Naive thymus-derived CD4-positive, alpha-beta T cell (primary cell): ENCODE results near the gene KIAA0825. TPM values are rescaled to one million over a fixed set of nuclear protein-coding genes. Genes with fewer than 3 reads are reported as not detected.

Source experiments
- ATAC-seq: fragments of 150-1000 bp; cut with Tn5 transposase; 2 replicates; pipeline ENCODE4 v1.10.0; 2021; ENCODE audit warnings: mild to moderate bottlenecking, moderate library complexity
- CTCF ChIA-PET: fragments of 350-600 bp; sonication (Branson Sonifier 250); formaldehyde crosslinking; loops from one replicate; lab custom pipeline; 2021; ENCODE audit warnings: antibody characterized with exemption; lab: Charles Lee
- POLR2A ChIA-PET: fragments of 350-600 bp; sonication (Branson Sonifier 250); formaldehyde crosslinking; loops from one replicate; lab custom pipeline; 2021; ENCODE audit warnings: antibody characterized with exemption, inconsistent platforms; lab: Charles Lee
- DNase-seq, 9 donors: peaks; one replicate each; pipeline versions ENCODE4 v3.0.0 to v3.0.0-alpha.2; 2020 to 2022; ENCODE audit warnings: mixed read lengths in 1 of 9
- H3K27ac ChIP-seq: one replicate; pipeline ENCODE4 v1.7.0; 2013; ENCODE audit warnings: mild to moderate bottlenecking, low read depth, low read length, moderate library complexity
- H3K27me3 ChIP-seq, 2 donors: one replicate each; pipeline ENCODE4 v1.7.0; 2013; ENCODE audit warnings: low read length in 2 of 2, mild to moderate bottlenecking in 2 of 2, moderate library complexity in 2 of 2; ENCODE audit not compliant: control insufficient read depth in 2 of 2, insufficient read depth in 2 of 2
- H3K36me3 ChIP-seq, 3 experiments: 1 replicate in 2 of 3; 2 replicates in 1 of 3; pipeline ENCODE4 v1.7.0; 2013; ENCODE audit warnings: low read length in 3 of 3, mild to moderate bottlenecking in 3 of 3, moderate library complexity in 1 of 3; ENCODE audit not compliant: insufficient read depth in 3 of 3, control insufficient read depth in 2 of 3
- H3K4me1 ChIP-seq, 2 donors: one replicate each; pipeline ENCODE4 v1.7.0; 2013; ENCODE audit warnings: low read length in 2 of 2, mild to moderate bottlenecking in 2 of 2, moderate library complexity in 1 of 2; ENCODE audit not compliant: control insufficient read depth in 2 of 2, insufficient read depth in 2 of 2
- H3K4me3 ChIP-seq: 2 replicates; pipeline ENCODE4 v1.7.0; 2013; ENCODE audit warnings: mild to moderate bottlenecking, low read length
- H3K9me3 ChIP-seq, 3 experiments: 1 replicate in 2 of 3; 2 replicates in 1 of 3; pipeline ENCODE4 v1.7.0; 2013; ENCODE audit warnings: low read length in 3 of 3; ENCODE audit not compliant: control insufficient read depth in 2 of 3
- H3K27ac Mint-ChIP-seq, 9 donors: one replicate each; pipeline ENCODE4 v1.8.0; 2020 to 2022; ENCODE audit warnings: mixed read lengths in 9 of 9, mild to moderate bottlenecking in 8 of 9, moderate library complexity in 5 of 9, inconsistent platforms in 2 of 9
- H3K27me3 Mint-ChIP-seq, 5 donors: one replicate each; pipeline ENCODE4 v1.8.0; 2021 to 2022; ENCODE audit warnings: mixed read lengths in 5 of 5, mild to moderate bottlenecking in 1 of 5
- H3K36me3 Mint-ChIP-seq, 5 donors: one replicate each; pipeline ENCODE4 v1.8.0; 2020 to 2022; ENCODE audit warnings: mixed read lengths in 5 of 5, mild to moderate bottlenecking in 3 of 5, inconsistent platforms in 1 of 5
- H3K4me1 Mint-ChIP-seq, 7 donors: one replicate each; pipeline ENCODE4 v1.8.0; 2020 to 2022; ENCODE audit warnings: mixed read lengths in 7 of 7, mild to moderate bottlenecking in 3 of 7, inconsistent platforms in 1 of 7
- H3K4me3 Mint-ChIP-seq, 10 donors: one replicate each; pipeline ENCODE4 v1.8.0; 2020 to 2022; ENCODE audit warnings: mild to moderate bottlenecking in 10 of 10, mixed read lengths in 10 of 10, moderate library complexity in 6 of 10, inconsistent platforms in 2 of 10
- H3K9me3 Mint-ChIP-seq, 11 donors: one replicate each; pipeline ENCODE4 v1.8.0; 2020 to 2022; ENCODE audit warnings: mixed read lengths in 11 of 11, mild to moderate bottlenecking in 4 of 11, inconsistent platforms in 1 of 11, moderate library complexity in 1 of 11
- intact Hi-C, 2 donors: fragments of 100-400 bp; cut with micrococcal nuclease; formaldehyde crosslinking; loops; one replicate each; pipeline ENCODE4 v1.15.1; 2023
- polyA plus RNA-seq, 2 donors: library from polyadenylated mRNA; unstranded; fragments of 300-500 nt; fragmentation: Illumina TruSeq; gene quantifications; one replicate each; pipeline ENCODE4 v1.2.3, GENCODE V29; 2021
- total RNA-seq, 6 experiments: library from RNA in 5 of 6; stranded (reverse) in 5 of 6; gene quantifications; 1 replicate in 5 of 6; 2 replicates in 1 of 6; pipeline ENCODE4 v1.2.3 and lab custom pipeline; 2021 to 2026

KIAA0825 gene
- total and polyA plus RNA-seq, 7 experiments from 2014 or later = 0.38 to 3.2 (median 1.3) TPM

DNA sequence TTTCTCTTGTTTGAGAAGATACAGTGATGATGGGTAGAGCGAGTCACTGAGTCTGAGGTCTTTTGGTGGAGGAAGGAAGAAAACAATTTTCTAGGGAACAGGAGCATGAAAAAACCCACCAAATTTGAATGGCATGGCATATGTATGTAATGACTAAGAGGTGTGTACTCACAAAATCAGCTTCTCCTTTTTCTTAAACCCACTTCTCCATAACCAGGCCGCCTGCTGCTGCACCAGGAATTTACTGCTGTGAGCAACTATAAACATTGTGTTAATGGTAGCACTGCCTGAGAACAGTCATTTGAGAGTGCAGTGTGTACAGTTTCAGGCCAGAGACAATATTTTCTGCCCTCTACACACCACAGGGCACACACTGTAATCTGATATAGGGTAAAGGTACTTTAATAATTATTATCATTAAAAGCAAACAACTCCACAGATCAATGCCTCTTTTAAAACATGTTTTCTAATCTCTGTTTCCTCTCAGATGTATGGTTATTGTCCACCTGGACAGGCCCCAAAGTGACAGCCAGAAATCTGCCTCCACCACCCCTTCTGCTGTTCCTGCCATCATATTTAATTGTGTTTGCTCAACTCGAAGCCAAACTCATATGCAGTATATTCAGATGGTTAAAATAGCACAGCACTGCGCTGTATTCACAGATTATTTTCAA, 241.6 kb downstream of the KIAA0825 start:
- H3K27ac Mint-ChIP-seq = no peak overlapping the region
- ChIA-PET CTCF (no interaction called here), POLR2A (no interaction called here)
- no peaks in the 10 kb centered on the region for H3K4me1 Mint-ChIP-seq
- no peak overlapping the region for H3K4me3 Mint-ChIP-seq
- intact Hi-C loops = no loop called here
- Histone ChIP-seq H3K27me3 (no peaks in the 10 kb centered on the region), H3K9me3 (no peaks in the 10 kb centered on the region), H3K4me3 (no peak overlapping the region), H3K27ac (no peak overlapping the region), H3K36me3 (no peaks in the 10 kb centered on the region), H3K4me1 (no peaks in the 10 kb centered on the region)
- no peak for DNase-seq
- peak; percentile 69 for ATAC-seq
- H3K27me3 Mint-ChIP-seq = no peaks in the 10 kb centered on the region
- peaks cover 0 to 3% (median 0%) of the 10 kb centered on the region in 11 donors for H3K9me3 Mint-ChIP-seq
- H3K36me3 Mint-ChIP-seq = peaks cover 0 to 3% (median 0%) of the 10 kb centered on the region in 5 donors

DNA sequence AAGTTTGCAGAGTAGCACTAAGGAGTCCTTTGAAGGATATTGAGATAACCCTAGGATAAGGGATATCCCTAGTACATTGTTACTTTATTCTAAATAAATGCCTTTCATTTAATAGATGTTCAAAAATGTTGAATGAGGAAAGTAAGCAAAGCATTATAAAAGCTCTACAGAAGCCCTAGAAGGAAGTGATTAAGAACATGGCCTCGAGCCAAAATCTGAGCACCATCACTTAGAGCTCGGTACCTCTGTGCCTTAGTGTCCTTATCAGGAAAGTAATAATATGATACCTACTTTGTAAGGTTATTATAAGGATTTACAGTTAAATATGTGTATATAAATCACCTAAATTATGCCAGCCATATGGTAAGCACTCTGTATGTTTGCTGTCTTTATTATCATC, 242.6 kb downstream of the KIAA0825 start:
- Mint-ChIP-seq H3K27me3 (no peaks in the 10 kb centered on the region), H3K4me3 (no peak overlapping the region), H3K36me3 (peaks cover 0 to 3% (median 0%) of the 10 kb centered on the region in 5 donors), H3K4me1 (no peaks in the 10 kb centered on the region), H3K27ac (no peak overlapping the region), H3K9me3 (peaks cover 0 to 2% (median 0%) of the 10 kb centered on the region in 11 donors)
- H3K9me3 ChIP-seq = no peaks in the 10 kb centered on the region
- no peak for ATAC-seq
- H3K27ac ChIP-seq = no peak overlapping the region
- POLR2A ChIA-PET = no interaction called here
- intact Hi-C loops = no loop called here
- CTCF ChIA-PET = no interaction called here
- H3K27me3 ChIP-seq = no peaks in the 10 kb centered on the region
- DNase-seq = no peak
- no peak overlapping the region for H3K4me3 ChIP-seq
- H3K36me3 ChIP-seq = no peaks in the 10 kb centered on the region
- H3K4me1 ChIP-seq = no peaks in the 10 kb centered on the region

DNA sequence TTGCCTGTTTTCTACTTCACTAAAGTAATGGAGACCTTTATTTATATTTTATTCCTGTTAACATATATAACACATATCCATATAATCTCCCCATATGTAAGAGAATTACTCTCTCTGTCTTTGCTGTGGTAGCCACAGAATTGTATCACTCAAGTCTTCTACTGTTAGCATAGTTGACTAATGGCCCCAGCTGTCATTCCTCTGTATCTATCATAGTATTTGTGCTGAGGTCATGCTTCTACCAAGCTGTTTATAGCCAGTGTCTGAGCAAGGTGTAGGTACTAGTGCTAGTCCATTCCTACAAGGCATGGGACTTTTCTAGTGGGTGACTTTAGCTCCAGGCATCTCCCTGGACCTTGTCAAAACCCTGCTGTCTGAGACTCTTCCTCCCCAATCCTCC, 244.1 kb downstream of the KIAA0825 start:
- no peaks in the 10 kb centered on the region for H3K9me3 ChIP-seq
- ATAC-seq = no peak
- CTCF ChIA-PET = no interaction called here
- Mint-ChIP-seq H3K36me3 (no peaks in the 10 kb centered on the region), H3K4me3 (no peak overlapping the region), H3K27ac (no peak overlapping the region), H3K9me3 (peaks cover 0 to 2% (median 0%) of the 10 kb centered on the region in 11 donors), H3K27me3 (no peaks in the 10 kb centered on the region), H3K4me1 (no peaks in the 10 kb centered on the region)
- H3K27me3 ChIP-seq = no peaks in the 10 kb centered on the region
- POLR2A ChIA-PET = no interaction called here
- no peak overlapping the region for H3K4me3 ChIP-seq
- no peaks in the 10 kb centered on the region for H3K36me3 ChIP-seq
- intact Hi-C loops = no loop called here
- DNase-seq = no peak
- H3K27ac ChIP-seq = no peak overlapping the region
- no peaks in the 10 kb centered on the region for H3K4me1 ChIP-seq

DNA sequence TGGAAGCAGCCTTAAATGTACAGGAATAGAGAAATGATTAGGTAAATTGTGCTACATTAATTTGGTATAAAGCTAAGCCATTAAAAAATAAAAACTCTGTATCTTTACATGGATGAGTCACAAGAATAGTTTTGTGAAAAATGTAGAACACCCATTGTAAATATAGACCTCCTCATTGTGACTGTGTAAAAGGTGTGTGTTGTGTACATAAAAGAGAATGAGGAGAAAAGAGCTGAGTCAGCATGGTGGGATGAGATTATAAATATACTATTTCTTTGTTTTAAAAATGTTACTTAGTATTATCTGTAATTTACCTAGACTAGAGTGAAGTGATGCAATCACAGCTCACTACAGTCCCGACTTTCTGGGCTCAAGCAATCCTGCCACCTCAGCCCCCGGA, 250.5 kb downstream of the KIAA0825 start:
- Mint-ChIP-seq H3K9me3 (no peaks in the 10 kb centered on the region), H3K36me3 (peaks cover 0 to 3% (median 0%) of the 10 kb centered on the region in 5 donors), H3K4me3 (no peak overlapping the region), H3K4me1 (no peaks in the 10 kb centered on the region), H3K27me3 (no peaks in the 10 kb centered on the region), H3K27ac (no peak overlapping the region)
- ATAC-seq (no peak), DNase-seq (no peak)
- H3K36me3 ChIP-seq = no peaks in the 10 kb centered on the region
- H3K4me3 ChIP-seq = no peak overlapping the region
- H3K27ac ChIP-seq = no peak overlapping the region
- intact Hi-C loops = no loop called here
- no peaks in the 10 kb centered on the region for H3K27me3 ChIP-seq
- ChIA-PET POLR2A (no interaction called here), CTCF (no interaction called here)
- H3K9me3 ChIP-seq = no peaks in the 10 kb centered on the region
- H3K4me1 ChIP-seq = no peaks in the 10 kb centered on the region

DNA sequence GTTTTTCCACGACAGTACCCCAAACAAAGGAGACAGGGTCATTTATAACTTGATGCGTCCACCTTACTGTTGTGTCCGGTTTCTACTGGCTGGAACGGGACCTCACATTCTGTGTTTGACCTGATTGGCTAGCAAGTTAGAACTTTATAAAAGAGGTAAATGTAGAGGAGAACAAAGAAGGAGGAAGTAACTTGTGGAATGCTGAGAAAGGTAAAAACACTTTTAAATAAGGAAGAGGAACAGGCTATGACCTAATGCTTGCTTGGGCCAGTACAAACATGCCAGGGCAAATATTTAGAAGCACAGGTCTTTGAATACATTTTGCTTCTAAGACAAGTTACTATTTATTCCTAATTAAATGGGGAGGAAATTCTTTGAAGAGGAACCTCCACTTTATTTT, 251.6 kb downstream of the KIAA0825 start:
- Histone ChIP-seq H3K36me3 (no peaks in the 10 kb centered on the region), H3K27me3 (no peaks in the 10 kb centered on the region), H3K4me1 (no peaks in the 10 kb centered on the region), H3K9me3 (no peaks in the 10 kb centered on the region), H3K27ac (no peak overlapping the region), H3K4me3 (no peak overlapping the region)
- intact Hi-C loops = no loop called here
- no peak for DNase-seq
- Mint-ChIP-seq H3K27me3 (no peaks in the 10 kb centered on the region), H3K36me3 (peaks cover 0 to 3% (median 0%) of the 10 kb centered on the region in 5 donors), H3K4me1 (no peaks in the 10 kb centered on the region), H3K9me3 (no peaks in the 10 kb centered on the region), H3K4me3 (no peak overlapping the region), H3K27ac (no peak overlapping the region)
- ChIA-PET POLR2A (no interaction called here), CTCF (no interaction called here)
- no peak for ATAC-seq

DNA sequence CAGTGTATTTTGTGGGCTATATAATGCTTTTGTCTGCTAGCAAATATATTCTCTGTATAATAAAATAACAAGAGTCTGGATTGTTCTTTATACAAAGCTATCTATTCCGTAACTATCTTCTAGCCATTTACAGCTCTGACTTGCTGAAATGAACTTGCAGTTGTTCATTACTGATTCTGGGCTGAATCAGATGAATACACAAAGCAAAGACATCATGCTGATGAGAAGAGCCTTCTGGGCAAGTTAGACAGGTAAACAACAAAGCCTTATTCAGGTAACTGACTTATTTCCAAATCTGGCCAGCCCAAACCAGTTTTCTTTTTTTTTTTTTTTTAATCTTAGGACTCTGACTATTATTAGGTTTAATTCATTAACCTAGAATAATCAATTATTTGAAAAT, 255.5 kb downstream of the KIAA0825 start:
- peaks cover 0 to 3% (median 0%) of the 10 kb centered on the region in 5 donors for H3K36me3 Mint-ChIP-seq
- no peaks in the 10 kb centered on the region for H3K27me3 Mint-ChIP-seq
- intact Hi-C loops = no loop called here
- Histone ChIP-seq H3K27ac (no peak overlapping the region), H3K4me1 (no peaks in the 10 kb centered on the region), H3K36me3 (no peaks in the 10 kb centered on the region), H3K4me3 (no peak overlapping the region), H3K27me3 (no peaks in the 10 kb centered on the region), H3K9me3 (no peaks in the 10 kb centered on the region)
- no peaks in the 10 kb centered on the region for H3K9me3 Mint-ChIP-seq
- CTCF ChIA-PET = no interaction called here
- ATAC-seq (no peak), DNase-seq (no peak)
- no peaks in the 10 kb centered on the region for H3K4me1 Mint-ChIP-seq
- no peak overlapping the region for H3K27ac Mint-ChIP-seq
- no peak overlapping the region for H3K4me3 Mint-ChIP-seq
- POLR2A ChIA-PET = no interaction called here
